K562 (cell line): Measurements from ENCODE around the gene BEST3. TPM values are rescaled to one million over a fixed set of nuclear protein-coding genes. Genes with fewer than 3 reads are reported as not detected.

Experiments
- HNRNPUL1 ChIP-seq: fragments of 200-400 bp; formaldehyde crosslinking; IDR thresholded peaks from 2 replicates; pipeline ENCODE4 v1.6.1; 2017; ENCODE audit warnings: low read length
- MGA ChIP-seq: fragments of 450-650 bp; IDR thresholded peaks from 2 replicates; pipeline ENCODE4 v1.6.1; 2016; ENCODE audit warnings: mild to moderate bottlenecking, moderate library complexity
- MXI1 ChIP-seq: IDR thresholded peaks from 2 replicates; pipeline ENCODE4 v1.6.1; 2011; ENCODE audit warnings: low read depth, mild to moderate bottlenecking, improper control_type of control experiment, low read length
- NONO ChIP-seq, 2 experiments: fragments of 200-400 bp in 1 of 2; fragments of 450-650 bp in 1 of 2; formaldehyde crosslinking in 1 of 2; IDR thresholded peaks; 2 replicates each; pipeline ENCODE4 v1.6.1; 2017; ENCODE audit warnings: low read depth in 2 of 2, mild to moderate bottlenecking in 2 of 2, moderate library complexity in 2 of 2, low read length in 1 of 2
- SMARCC2 ChIP-seq: fragments of 450-650 bp; IDR thresholded peaks from 2 replicates; pipeline ENCODE4 v1.6.1; 2017; ENCODE audit warnings: antibody characterized with exemption, moderate library complexity, mild to moderate bottlenecking, low read depth
- TAF1 ChIP-seq: IDR thresholded peaks from 2 replicates; pipeline ENCODE4 v1.6.1; 2011; ENCODE audit warnings: mild to moderate bottlenecking, low read length, moderate library complexity; ENCODE audit not compliant: insufficient read depth, control insufficient read depth, severe bottlenecking; ENCODE audit errors: extremely low read depth
- TSHZ1 ChIP-seq: fragments of 250-450 bp; sonication (Bioruptor Pico); IDR thresholded peaks from 2 replicates; pipeline ENCODE4 v1.4.0; 2020; ENCODE audit warnings: mild to moderate bottlenecking, moderate library complexity
- ZNF263 ChIP-seq: sonication (generic); formaldehyde crosslinking; IDR thresholded peaks from 2 replicates; pipeline ENCODE4 v1.8.0; 2022; ENCODE audit warnings: mild to moderate bottlenecking, missing genetic modification reagents, borderline replicate concordance
- ZNF41 ChIP-seq: fragments of 250-450 bp; sonication (Bioruptor Pico); conservative IDR thresholded peaks from 2 replicates; pipeline ENCODE4 v1.4.0; 2020; ENCODE audit warnings: mild to moderate bottlenecking
- polyA plus RNA-seq, 8 experiments: library from polyadenylated mRNA; depleted of rRNA in 4 of 8; stranded (reverse) in 5 of 8; unstranded in 3 of 8; fragments of >200 nt; fragmentation: Nextera tagmentation in 2 of 8; fragmentation: Illumina TruSeq in 1 of 8; extraction: Ambion mirVana in 2 of 8; extraction: Trizol in 1 of 8; gene quantifications; 2 replicates each; pipeline versions ENCODE4 v1.2.1 to v1.2.3, GENCODE V29; 2011 to 2014; ENCODE audit warnings: inconsistent platforms in 1 of 8, missing spikeins in 1 of 8
- total RNA-seq, 7 experiments: library from RNA; depleted of rRNA in 6 of 7; stranded (reverse); fragments of >200 nt in 6 of 7; fragmentation: Illumina TruSeq in 2 of 7; extraction: Trizol in 2 of 7; gene quantifications; 2 replicates each; pipeline versions ENCODE4 v1.2.1 to v1.2.3, GENCODE V29; 2011 to 2021; ENCODE audit warnings: low replicate concordance in 1 of 7

Gene BEST3
- total and polyA plus RNA-seq, 9 of the 15 experiments (the other 6 are each of a cell fraction or from before 2014, with no cell fraction given): 0.15 TPM; not detected in 8

GRCh38 chr12:69685810-69686209 lies 13.3 kb downstream of the BEST3 start (continued):
- TF ChIP-seq MGA (no peak), MXI1 (no peak), ZNF41 (no peak), ZNF263 (CRISPR knock-in tag) (no peak), NONO (IDR thresholded peaks at IDR 0.05; ENCODE audit: low read depth in 2 of 2, low read length in 1 of 2) (no peak), HNRNPUL1 (no peak), TSHZ1 (no peak), TAF1 (no peak), SMARCC2 (no peak)
